Gastroesophageal sphincter (tissue), 3 donors: ENCODE measurements around the gene CFAP53.

ENCODE experiments used
- CTCF ChIP-seq, 4 experiments: fragments of 200-600 bp in 2 of 4; fragments of 450-650 bp in 2 of 4; sonication (generic) in 1 of 4; IDR thresholded peaks; one replicate each; pipeline ENCODE4 v1.5.1; 2017 to 2019; ENCODE audit warnings: antibody characterized with exemption in 4 of 4, mild to moderate bottlenecking in 2 of 4, moderate library complexity in 2 of 4
- POLR2A ChIP-seq, 2 donors: fragments of 450-650 bp; IDR thresholded peaks; one replicate each; pipeline ENCODE4 v1.6.1; 2017; ENCODE audit warnings: antibody characterized with exemption in 2 of 2, mild to moderate bottlenecking in 2 of 2, moderate library complexity in 1 of 2

GRCh38 chr18:50268022-50268747 lies 1.9 kb upstream of the CFAP53 start:
- TF ChIP-seq CTCF (IDR thresholded peaks at IDR 0.05): peak; percentile 44 to 81 (median 71)
- TF ChIP-seq POLR2A (IDR thresholded peaks at IDR 0.05): peak; percentile 7 to 22
